Vagina (tissue), 2 donors: ENCODE results near the gene DENND5A.

ENCODE experiments used
- POLR2A ChIP-seq, 2 donors: fragments of 450-650 bp; IDR thresholded peaks; one replicate each; pipeline ENCODE4 v1.6.1; 2017; ENCODE audit warnings: antibody characterized with exemption in 2 of 2, mild to moderate bottlenecking in 2 of 2, moderate library complexity in 2 of 2
- POLR2AphosphoS5 ChIP-seq, 2 donors: sonication (generic); formaldehyde crosslinking; IDR thresholded peaks; one replicate each; pipeline ENCODE4 v1.9.0; 2017; ENCODE audit warnings: antibody characterized with exemption in 2 of 2, mild to moderate bottlenecking in 2 of 2, low read depth in 1 of 2; ENCODE audit not compliant: insufficient read depth in 1 of 2
- TF ChIP-seq, protein P1 (sequence below), 3 experiments: fragments of 450-650 bp in 2 of 3; fragments of 200-600 bp in 1 of 3; sonication (generic) in 1 of 3; IDR thresholded peaks; one replicate each; pipeline ENCODE4 v1.5.1; 2017 to 2019; ENCODE audit warnings: antibody characterized with exemption in 3 of 3, mild to moderate bottlenecking in 2 of 3, moderate library complexity in 2 of 3

DNA sequence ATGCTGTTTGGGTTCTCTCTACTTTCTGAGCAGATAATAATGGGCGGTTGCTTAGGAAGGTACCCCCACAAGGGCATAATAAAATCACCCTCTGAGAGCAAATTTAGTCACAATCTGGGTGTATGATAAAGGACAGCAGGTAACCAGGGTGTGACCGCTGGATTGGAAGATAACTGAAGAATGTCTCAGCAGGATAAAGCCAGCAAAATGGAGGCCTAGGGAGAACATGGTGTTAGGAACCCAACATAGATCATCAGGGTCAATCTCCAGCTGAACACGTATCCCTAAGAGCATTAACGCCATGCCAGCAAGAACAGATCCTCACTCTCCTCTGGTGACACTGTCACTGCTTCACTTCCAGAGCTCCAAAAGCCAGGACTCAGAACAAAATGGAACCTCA is 109.2 kb downstream of the DENND5A start:
- TF ChIP-seq, protein P1, sequence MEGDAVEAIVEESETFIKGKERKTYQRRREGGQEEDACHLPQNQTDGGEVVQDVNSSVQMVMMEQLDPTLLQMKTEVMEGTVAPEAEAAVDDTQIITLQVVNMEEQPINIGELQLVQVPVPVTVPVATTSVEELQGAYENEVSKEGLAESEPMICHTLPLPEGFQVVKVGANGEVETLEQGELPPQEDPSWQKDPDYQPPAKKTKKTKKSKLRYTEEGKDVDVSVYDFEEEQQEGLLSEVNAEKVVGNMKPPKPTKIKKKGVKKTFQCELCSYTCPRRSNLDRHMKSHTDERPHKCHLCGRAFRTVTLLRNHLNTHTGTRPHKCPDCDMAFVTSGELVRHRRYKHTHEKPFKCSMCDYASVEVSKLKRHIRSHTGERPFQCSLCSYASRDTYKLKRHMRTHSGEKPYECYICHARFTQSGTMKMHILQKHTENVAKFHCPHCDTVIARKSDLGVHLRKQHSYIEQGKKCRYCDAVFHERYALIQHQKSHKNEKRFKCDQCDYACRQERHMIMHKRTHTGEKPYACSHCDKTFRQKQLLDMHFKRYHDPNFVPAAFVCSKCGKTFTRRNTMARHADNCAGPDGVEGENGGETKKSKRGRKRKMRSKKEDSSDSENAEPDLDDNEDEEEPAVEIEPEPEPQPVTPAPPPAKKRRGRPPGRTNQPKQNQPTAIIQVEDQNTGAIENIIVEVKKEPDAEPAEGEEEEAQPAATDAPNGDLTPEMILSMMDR (IDR thresholded peaks at IDR 0.05), result no peak
- TF ChIP-seq POLR2A (IDR thresholded peaks at IDR 0.05) (no peak), POLR2AphosphoS5 (IDR thresholded peaks at IDR 0.05; ENCODE audit: insufficient read depth in 1 of 2, low read depth in 1 of 2) (no peak)
